HepG2 (cell line): ENCODE data around the gene TMEM267. TPM values are rescaled to one million over a fixed set of nuclear protein-coding genes. Genes with fewer than 3 reads are reported as not detected.

Source experiments
- BCL6 ChIP-seq: IDR thresholded peaks from 2 replicates; pipeline ENCODE4 v1.6.1; 2016; ENCODE audit warnings: missing genetic modification reagents, missing compliant biosample characterization
- HNRNPK ChIP-seq: fragments of 200-400 bp; formaldehyde crosslinking; IDR thresholded peaks from 2 replicates; pipeline ENCODE4 v1.6.1; 2018; ENCODE audit warnings: low read length, low read depth, moderate library complexity, mild to moderate bottlenecking; ENCODE audit not compliant: poor library complexity, severe bottlenecking
- HOXA3 ChIP-seq: sonication (generic); formaldehyde crosslinking; IDR thresholded peaks from 2 replicates; pipeline ENCODE4 v1.5.0; 2020; ENCODE audit warnings: missing genetic modification reagents
- HOXA9 ChIP-seq: sonication (generic); formaldehyde crosslinking; IDR thresholded peaks from 2 replicates; pipeline ENCODE4 v1.8.1; 2022; ENCODE audit warnings: missing genetic modification reagents, mild to moderate bottlenecking, moderate library complexity, borderline replicate concordance
- KAT2B ChIP-seq: fragments of 150-350 bp; IDR thresholded peaks from 2 replicates; pipeline ENCODE4 v1.6.1; 2014; ENCODE audit warnings: low read depth, low read length, borderline replicate concordance
- NCOA1 ChIP-seq: sonication (generic); formaldehyde crosslinking; IDR thresholded peaks from 2 replicates; pipeline ENCODE4 v1.9.0; 2021; ENCODE audit warnings: missing genetic modification reagents
- NFIB ChIP-seq: sonication (generic); formaldehyde crosslinking; IDR thresholded peaks from 2 replicates; pipeline ENCODE4 v1.9.0; 2021; ENCODE audit warnings: missing genetic modification reagents, mild to moderate bottlenecking, borderline replicate concordance
- NR2C2 ChIP-seq: sonication (generic); formaldehyde crosslinking; IDR thresholded peaks from 2 replicates; pipeline ENCODE4 v1.4.0; 2020; ENCODE audit warnings: missing genetic modification reagents, mild to moderate bottlenecking, moderate library complexity, borderline replicate concordance
- NRL ChIP-seq: sonication (generic); formaldehyde crosslinking; IDR thresholded peaks from 2 replicates; pipeline ENCODE4 v1.5.0; 2020; ENCODE audit warnings: missing genetic modification reagents, mild to moderate bottlenecking, moderate library complexity, borderline replicate concordance
- SMC3 ChIP-seq: IDR thresholded peaks from 2 replicates; pipeline ENCODE4 v1.6.1; 2011; ENCODE audit warnings: low read length, improper control_type of control experiment
- SOX6 ChIP-seq, 2 experiments: fragments of 450-650 bp in 1 of 2; sonication (generic) in 1 of 2; formaldehyde crosslinking in 1 of 2; IDR thresholded peaks; 2 replicates each; pipeline versions ENCODE4 v1.4.0 to v1.6.1; 2017 to 2020; ENCODE audit warnings: antibody characterized with exemption in 1 of 2, mild to moderate bottlenecking in 1 of 2, missing genetic modification reagents in 1 of 2
- TAF15 ChIP-seq: fragments of 200-400 bp; formaldehyde crosslinking; IDR thresholded peaks from one replicate; pipeline ENCODE4 v1.6.1; 2018; ENCODE audit warnings: mild to moderate bottlenecking, low read depth, low read length; ENCODE audit not compliant: poor library complexity, severe bottlenecking
- ZNF251 ChIP-seq: sonication (generic); formaldehyde crosslinking; IDR thresholded peaks from 2 replicates; pipeline ENCODE4 v1.9.0; 2021; ENCODE audit warnings: mild to moderate bottlenecking, missing genetic modification reagents
- ZNF670 ChIP-seq: sonication (generic); formaldehyde crosslinking; IDR thresholded peaks from 2 replicates; pipeline ENCODE4 v1.8.0; 2022; ENCODE audit warnings: mild to moderate bottlenecking, missing genetic modification reagents, borderline replicate concordance
- ZNF780A ChIP-seq: sonication (generic); formaldehyde crosslinking; IDR thresholded peaks from 2 replicates; pipeline ENCODE4 v1.8.0; 2022; ENCODE audit warnings: mild to moderate bottlenecking, missing genetic modification reagents, moderate library complexity
- polyA plus RNA-seq, 8 experiments: library from polyadenylated mRNA; depleted of rRNA in 3 of 8; stranded (reverse) in 7 of 8; unstranded in 1 of 8; fragments of >200 nt; fragmentation: Illumina TruSeq in 4 of 8; extraction: Trizol in 4 of 8; gene quantifications; 2 replicates each; pipeline versions ENCODE4 v1.2.1 to v1.2.3, GENCODE V29; 2011 to 2016; ENCODE audit warnings: low read depth in 4 of 8, missing spikeins in 1 of 8, mixed read lengths in 1 of 8; ENCODE audit not compliant: insufficient read depth in 1 of 8
- total RNA-seq, 5 experiments: library from RNA; depleted of rRNA; stranded (reverse); fragments of >200 nt; fragmentation: Illumina TruSeq; extraction: Trizol; gene quantifications; 2 replicates each; pipeline ENCODE4 v1.2.3, GENCODE V29; 2016; ENCODE audit warnings: low read depth in 1 of 5
- TF ChIP-seq, protein P1 (sequence below): sonication (generic); formaldehyde crosslinking; IDR thresholded peaks from 2 replicates; pipeline ENCODE4 v1.4.0; 2020; ENCODE audit warnings: missing genetic modification reagents
- TF ChIP-seq, protein P2 (sequence below), 2 experiments: fragments of 450-650 bp in 1 of 2; sonication (generic) in 1 of 2; formaldehyde crosslinking in 1 of 2; IDR thresholded peaks; 2 replicates each; pipeline versions ENCODE4 v1.6.1 to v1.8.0; 2016 to 2022; ENCODE audit warnings: antibody characterized with exemption in 1 of 2, mild to moderate bottlenecking in 1 of 2, missing genetic modification reagents in 1 of 2

TMEM267 gene
- total and polyA plus RNA-seq, 2 of the 13 experiments (the other 11 are each of a cell fraction or from before 2014, with no cell fraction given): 8.9 to 12.6 TPM

DNA sequence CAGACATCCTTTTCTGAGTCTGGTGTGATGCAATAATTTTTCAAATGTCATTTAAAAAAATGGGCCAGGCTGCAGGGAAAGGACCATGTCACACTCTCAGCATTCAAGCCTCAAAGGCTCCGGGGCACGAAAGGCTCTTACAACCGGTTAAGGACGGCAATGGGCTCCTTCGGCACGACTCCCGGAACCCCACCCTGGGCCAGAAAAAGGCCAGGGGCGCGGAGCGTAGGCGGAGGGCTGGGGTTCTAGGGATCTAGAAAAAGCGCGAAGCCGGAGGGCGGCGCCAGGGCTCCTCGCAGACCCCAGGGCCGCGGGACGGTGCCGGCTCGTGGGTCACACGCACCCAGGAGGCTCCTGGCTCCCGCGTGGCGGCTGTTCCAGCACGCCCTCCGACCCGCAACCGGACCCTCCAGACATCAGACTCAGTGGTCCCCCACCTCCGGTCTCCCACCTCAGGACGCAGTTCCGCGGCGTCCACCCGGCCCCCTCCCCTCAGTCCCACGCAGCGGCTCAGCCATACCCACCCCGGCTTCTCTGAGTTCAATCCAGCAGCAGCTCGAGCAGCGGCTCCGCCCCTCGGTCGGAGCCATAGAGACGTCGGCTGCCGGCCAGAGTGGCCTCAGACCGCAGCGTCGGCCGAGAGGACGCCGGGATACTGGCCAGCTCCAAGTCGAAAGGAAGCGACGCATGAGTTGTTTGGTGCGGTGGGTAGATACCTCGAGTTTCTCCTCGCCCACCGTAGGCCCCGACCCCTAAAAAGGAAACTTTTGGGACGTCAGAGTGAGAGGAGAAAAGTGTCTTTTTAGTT is at the start of gene TMEM267 (continued):
- TF ChIP-seq HOXA9: peak; percentile 83; the same call in 1 of the 2 replicates
- no peak for TF ChIP-seq TAF15
- TF ChIP-seq SOX6 (IDR thresholded peaks at IDR 0.05): no peak
- TF ChIP-seq SOX6 (CRISPR knock-in tag; IDR thresholded peaks at IDR 0.05): peak; percentile 65
- peak; percentile 23; the same call in 1 of the 2 replicates for TF ChIP-seq ZNF670
- peak; percentile 38; the same call in 1 of the 2 replicates for TF ChIP-seq BCL6 (CRISPR knock-in tag)
- no peak for TF ChIP-seq KAT2B
- peak; percentile 41; the same call in 1 of the 2 replicates for TF ChIP-seq HOXA3 (CRISPR knock-in tag)
- TF ChIP-seq NFIB (CRISPR knock-in tag): no peak
- TF ChIP-seq, protein P1, sequence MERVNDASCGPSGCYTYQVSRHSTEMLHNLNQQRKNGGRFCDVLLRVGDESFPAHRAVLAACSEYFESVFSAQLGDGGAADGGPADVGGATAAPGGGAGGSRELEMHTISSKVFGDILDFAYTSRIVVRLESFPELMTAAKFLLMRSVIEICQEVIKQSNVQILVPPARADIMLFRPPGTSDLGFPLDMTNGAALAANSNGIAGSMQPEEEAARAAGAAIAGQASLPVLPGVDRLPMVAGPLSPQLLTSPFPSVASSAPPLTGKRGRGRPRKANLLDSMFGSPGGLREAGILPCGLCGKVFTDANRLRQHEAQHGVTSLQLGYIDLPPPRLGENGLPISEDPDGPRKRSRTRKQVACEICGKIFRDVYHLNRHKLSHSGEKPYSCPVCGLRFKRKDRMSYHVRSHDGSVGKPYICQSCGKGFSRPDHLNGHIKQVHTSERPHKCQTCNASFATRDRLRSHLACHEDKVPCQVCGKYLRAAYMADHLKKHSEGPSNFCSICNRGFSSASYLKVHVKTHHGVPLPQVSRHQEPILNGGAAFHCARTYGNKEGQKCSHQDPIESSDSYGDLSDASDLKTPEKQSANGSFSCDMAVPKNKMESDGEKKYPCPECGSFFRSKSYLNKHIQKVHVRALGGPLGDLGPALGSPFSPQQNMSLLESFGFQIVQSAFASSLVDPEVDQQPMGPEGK (CRISPR knock-in tag): peak; percentile 52
- peak; percentile 64 for TF ChIP-seq NR2C2
- TF ChIP-seq ZNF780A (CRISPR knock-in tag): peak; percentile 58
- no peak for TF ChIP-seq ZNF251 (CRISPR knock-in tag)
- no peak; the same call in 1 of the 2 replicates for TF ChIP-seq NRL (CRISPR knock-in tag)
- no peak for TF ChIP-seq NCOA1 (CRISPR knock-in tag)
- TF ChIP-seq, protein P2, sequence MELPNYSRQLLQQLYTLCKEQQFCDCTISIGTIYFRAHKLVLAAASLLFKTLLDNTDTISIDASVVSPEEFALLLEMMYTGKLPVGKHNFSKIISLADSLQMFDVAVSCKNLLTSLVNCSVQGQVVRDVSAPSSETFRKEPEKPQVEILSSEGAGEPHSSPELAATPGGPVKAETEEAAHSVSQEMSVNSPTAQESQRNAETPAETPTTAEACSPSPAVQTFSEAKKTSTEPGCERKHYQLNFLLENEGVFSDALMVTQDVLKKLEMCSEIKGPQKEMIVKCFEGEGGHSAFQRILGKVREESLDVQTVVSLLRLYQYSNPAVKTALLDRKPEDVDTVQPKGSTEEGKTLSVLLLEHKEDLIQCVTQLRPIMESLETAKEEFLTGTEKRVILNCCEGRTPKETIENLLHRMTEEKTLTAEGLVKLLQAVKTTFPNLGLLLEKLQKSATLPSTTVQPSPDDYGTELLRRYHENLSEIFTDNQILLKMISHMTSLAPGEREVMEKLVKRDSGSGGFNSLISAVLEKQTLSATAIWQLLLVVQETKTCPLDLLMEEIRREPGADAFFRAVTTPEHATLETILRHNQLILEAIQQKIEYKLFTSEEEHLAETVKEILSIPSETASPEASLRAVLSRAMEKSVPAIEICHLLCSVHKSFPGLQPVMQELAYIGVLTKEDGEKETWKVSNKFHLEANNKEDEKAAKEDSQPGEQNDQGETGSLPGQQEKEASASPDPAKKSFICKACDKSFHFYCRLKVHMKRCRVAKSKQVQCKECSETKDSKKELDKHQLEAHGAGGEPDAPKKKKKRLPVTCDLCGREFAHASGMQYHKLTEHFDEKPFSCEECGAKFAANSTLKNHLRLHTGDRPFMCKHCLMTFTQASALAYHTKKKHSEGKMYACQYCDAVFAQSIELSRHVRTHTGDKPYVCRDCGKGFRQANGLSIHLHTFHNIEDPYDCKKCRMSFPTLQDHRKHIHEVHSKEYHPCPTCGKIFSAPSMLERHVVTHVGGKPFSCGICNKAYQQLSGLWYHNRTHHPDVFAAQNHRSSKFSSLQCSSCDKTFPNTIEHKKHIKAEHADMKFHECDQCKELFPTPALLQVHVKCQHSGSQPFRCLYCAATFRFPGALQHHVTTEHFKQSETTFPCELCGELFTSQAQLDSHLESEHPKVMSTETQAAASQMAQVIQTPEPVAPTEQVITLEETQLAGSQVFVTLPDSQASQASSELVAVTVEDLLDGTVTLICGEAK (IDR thresholded peaks at IDR 0.05): no peak
- TF ChIP-seq, protein P2 (CRISPR knock-in tag; IDR thresholded peaks at IDR 0.05): peak; percentile 67; the same call in 1 of the 2 replicates
- TF ChIP-seq SMC3: no peak
- peak; percentile 59 for TF ChIP-seq HNRNPK
